HG03108 (cell line): Measurements from ENCODE around the gene ACOX3.
"Not testable (repeated sequence)": the region's sequence is repeated elsewhere in the genome, so short reads cannot be mapped to it uniquely, and the experiment has no call there.

Source experiments
- ATAC-seq: cut with Tn5 transposase; IDR thresholded peaks from one replicate; pipeline ENCODE4 v1.9.1; 2021; ENCODE audit warnings: moderate library complexity; ENCODE audit not compliant: unreplicated experiment

The ACOX3 gene

DNA sequence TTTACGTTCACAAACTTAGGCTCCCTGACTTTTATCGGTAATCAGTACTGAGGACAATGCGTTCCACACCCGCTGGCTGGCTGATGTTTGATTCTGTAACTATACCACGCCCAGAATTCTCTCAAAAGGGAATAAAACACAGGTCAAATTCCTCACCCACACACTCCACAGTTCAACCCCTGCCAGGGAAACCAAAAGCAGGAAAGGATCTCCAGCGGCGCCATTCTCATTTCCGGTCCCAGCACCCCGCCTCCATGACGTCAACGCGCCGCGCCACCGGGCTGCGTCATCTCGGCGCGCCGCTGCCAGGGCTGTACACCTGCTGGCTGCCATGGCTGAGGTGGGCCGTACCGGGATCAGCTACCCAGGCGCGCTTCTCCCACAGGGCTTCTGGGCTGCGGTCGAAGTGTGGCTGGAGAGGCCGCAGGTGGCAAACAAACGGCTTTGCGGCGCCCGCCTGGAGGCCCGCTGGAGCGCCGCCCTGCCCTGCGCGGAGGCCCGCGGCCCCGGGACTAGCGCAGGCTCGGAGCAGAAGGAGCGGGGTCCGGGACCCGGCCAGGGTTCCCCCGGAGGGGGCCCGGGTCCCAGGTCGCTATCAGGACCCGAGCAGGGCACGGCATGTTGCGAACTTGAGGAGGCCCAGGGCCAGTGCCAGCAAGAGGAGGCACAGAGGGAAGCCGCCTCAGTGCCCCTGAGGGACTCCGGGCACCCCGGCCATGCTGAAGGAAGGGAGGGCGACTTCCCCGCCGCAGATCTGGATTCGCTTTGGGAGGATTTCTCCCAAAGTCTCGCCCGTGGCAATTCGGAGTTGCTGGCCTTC lies at the start of gene ACOX3, which contains the start of gene TRMT44:
ACOX3 (minus strand) TSS at position 232 of the 820 bp plus-strand sequence. CDS start 24,202 bp downstream, outside the sequence.
TRMT44 (plus strand) TSS at position 286 of the 820 bp plus-strand sequence; CDS start at position 332, 46 bp downstream.
- ATAC-seq, result peak; percentile 84

DNA sequence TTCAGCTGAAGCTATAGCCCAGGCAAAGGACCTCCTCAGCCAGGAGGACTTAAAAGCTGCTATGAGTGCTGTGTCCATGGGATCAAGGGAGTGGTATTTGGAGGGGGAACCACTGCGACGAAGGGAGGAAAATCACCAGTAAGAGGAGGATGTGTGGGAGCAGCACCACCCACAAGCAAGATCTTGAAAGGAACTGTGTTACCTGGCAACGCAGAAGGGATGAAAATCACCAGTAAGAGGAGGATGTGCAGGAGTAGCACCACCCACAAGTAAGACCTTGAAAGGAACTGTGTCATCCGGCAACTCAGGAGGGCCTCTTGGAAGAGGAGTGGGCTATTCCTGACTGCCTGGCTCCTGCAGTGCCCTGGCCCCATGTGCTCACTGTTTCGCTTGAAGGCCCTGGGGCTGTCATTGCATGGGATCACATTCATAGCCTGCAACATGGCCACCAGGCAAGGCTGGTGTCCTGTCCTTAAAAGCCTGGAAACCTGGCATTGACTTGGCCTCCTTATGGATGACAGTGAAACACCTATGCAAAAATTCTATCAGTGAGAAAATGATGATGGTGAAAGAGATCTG lies 48.4 kb upstream of the ACOX3 start:
- no peak for ATAC-seq

GRCh38 chr4:8486643-8487042 lies 46.1 kb upstream of the ACOX3 start:
- ATAC-seq, result not testable (repeated sequence)

GRCh38 chr4:8480221-8480620 lies 39.7 kb upstream of the ACOX3 start:
- no peak for ATAC-seq

GRCh38 chr4:8478801-8479744 lies 38.5 kb upstream of the ACOX3 start:
- no peak for ATAC-seq

DNA sequence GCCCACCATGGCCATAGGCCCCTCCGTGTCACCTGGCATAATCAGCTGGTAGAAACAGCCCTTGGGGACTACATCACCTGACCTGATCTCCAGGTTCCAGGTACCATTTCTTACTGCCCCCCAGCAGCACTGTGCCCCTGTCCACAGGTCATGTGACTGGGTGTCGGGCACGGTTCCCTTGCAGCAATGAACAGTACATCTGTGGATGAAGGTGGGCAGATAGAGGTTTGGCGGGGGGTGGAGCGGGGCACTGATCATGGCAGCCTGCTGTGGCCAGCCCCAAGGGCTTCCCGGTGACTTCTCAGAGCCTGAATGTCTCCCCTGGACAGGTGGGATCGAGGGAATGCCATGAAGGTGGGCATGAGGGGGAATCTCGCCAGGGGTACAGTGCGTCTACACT lies 37.8 kb upstream of the ACOX3 start:
- ATAC-seq, result no peak

DNA sequence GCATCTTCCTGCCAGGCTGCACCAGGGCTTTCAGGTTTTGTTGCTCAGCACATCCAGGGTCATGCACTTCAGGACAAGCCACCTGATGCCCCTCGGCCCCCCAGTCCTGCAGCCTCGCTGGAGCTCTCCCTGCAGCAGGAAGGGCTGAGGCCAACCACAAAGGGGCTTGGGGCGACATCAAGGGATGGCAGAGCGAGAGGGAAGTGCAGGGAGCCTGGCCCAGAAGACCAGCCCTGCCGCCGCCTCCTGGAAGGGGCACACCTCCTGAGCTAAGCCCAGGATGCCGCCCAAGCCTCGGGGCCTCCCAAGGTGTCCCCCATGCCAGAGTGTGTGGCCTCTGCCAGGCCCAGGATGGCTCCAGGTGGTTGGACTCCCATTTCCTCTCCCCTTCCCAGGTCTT lies 37.2 kb upstream of the ACOX3 start:
- ATAC-seq, result no peak

DNA sequence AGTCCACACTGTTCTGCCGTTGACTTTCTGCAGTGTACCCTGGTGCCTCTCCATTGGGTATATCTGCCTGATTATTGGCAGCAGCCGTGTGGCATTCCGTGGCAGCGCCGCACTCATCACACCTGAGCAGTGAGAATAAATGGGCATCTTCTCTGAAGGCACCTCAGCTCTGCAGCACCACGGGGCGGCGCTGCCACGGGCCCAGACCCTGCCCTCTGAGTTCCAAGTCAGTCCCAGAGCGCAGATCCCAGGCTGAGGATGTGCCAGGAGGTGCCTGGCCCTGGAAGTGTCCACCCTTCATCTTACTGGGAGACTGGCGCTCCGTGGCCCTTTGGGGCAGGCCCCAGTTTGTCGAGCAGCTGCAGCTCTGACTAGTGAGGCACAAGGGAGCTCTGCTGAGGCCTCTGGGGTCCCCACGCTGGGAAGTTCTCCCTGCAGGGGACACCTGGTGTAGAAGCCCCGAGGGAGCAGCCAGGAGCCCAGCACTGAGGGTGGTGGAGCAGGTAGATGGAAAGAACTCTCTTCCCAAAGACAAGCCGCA lies 36.6 kb upstream of the ACOX3 start:
- ATAC-seq, result no peak

- ATAC-seq, result no peak
Observed at GRCh38 chr4:8475751-8476575, 35.4 kb upstream of the ACOX3 start.

DNA sequence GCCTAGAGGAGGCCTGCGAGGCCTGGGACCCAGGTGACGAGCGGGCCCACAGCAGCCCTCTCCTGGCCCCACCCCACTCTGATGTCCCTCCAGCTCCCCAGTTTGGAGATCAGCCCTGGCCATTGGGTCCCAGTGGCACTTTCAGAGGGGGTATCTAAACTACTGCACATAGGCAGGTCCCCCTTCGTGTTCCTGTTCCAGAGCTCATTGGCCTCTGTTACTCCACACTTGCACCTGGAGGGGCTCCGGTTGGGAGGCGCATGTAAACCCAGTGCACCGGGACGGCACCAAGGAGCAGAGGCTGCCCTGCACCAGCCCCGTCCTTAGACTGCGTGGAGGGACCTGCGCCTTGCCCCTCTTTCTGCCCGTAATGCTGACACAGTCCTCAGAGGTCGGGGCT lies 34.3 kb upstream of the ACOX3 start:
- no peak for ATAC-seq

DNA sequence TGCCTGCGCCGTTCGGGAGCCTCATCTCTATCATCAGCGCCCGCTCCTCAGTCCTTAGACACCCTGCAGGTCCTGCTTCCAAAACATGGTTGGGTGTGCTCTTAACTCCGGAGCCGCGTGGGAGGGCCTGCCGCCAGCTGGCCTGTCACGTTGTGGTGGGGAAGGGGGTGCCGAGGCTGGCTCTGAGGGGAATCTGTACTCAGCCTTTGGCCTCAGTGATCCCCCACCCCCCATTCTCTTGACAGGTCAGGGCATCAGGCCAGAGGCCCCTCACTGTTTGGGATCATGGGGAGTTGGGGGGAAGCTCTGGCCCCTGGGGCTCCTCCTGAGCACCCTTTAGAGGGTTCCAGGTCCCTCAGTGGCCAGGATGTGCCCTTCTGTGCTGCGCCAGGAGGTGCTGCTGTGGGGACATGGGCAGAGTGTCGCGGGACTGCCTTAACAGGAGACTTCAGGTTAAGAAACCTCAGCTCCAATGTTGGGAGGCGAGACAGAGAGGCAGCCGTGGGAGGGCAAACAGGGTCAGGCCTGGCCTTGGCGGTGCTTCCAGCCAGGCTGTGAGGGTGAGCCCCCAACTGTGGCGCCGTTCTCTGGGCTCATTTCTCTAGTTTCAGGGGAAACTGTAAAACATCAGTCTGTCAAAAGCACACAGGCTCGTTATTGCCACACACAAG lies 33.5 kb upstream of the ACOX3 start:
- no peak for ATAC-seq

DNA sequence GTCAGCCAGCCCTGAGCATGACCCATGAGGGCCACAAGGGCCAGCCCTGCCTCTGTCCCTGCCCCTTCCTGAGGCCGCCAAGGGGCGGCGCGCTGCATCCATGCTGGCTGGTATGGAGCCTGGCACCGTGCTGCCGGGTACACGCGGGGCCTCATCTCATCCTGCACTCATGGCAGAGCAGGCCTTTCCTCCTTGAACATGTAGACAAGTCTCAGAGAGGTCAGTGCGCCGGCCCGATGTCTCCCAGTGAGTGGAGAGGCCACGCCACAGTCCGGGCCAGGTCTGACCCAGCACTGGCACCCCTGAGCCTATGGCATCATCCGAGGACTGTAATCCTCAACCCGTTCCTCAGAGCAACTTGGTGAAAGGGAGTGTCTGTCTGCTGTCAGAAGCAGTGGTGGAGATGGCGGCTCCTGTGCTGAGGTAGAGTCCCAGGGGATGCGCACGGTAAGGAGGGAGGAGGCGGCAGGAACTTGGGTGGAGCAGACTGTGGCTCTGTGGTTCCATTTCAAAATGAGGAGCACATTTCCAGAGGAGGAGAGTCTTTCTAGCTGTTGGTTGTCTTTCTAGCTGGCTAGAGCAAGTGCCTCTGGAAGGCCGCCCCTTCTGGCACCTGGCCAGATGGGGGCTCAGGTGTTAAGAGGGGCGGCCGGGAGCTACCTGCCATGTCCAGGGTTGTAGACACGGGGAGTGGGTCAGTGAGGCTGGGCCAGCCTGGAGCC lies 32.8 kb upstream of the ACOX3 start:
- ATAC-seq, result no peak

DNA sequence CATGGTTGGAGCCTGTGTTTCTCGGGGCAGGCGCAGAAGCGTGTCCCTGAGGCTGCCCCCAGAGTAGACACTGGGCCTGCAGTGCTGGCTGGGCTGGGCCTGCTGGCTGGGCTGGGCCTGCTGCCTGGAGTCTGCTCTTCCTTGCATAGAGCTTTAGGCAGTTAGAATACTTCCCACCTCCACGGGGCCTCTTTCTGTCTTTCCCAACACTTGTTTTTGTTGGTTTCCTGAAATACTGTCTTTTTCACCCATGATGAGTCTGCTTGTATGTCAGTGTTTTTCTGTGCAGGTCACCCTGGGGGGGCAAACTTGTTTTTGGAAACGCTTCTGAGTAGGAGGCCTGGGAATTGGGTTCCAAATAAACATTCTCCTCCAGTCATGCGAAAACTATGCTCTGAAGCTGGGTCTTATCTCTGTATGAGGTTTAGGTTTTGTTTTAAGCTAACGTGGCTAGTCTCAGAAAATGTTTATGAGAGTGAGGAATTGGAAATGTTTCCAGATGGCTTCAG lies 32.2 kb upstream of the ACOX3 start:
- no peak for ATAC-seq

- no peak for ATAC-seq
Observed at GRCh38 chr4:8472158-8472688, 31.7 kb upstream of the ACOX3 start.

- no peak for ATAC-seq
Observed at GRCh38 chr4:8471211-8471875, 30.8 kb upstream of the ACOX3 start.

GRCh38 chr4:8470451-8471024 lies 30.0 kb upstream of the ACOX3 start:
- no peak for ATAC-seq

- no peak for ATAC-seq
Observed at GRCh38 chr4:8469550-8469949, 29.0 kb upstream of the ACOX3 start.
